ENCODE results near the gene PTPRH.
A peak's percentile ranks its signal among the peaks of the same experiment; 100 is the strongest.

The PTPRH gene

GRCh38 chr19:55198651-55199050, 10.7 kb downstream of the PTPRH start:
- no peak overlapping the region for H2BK5ac ChIP-seq (ENCODE audit: low read depth, low read length, poor library complexity)
- H3K9me3 ChIP-seq (ENCODE audit: insufficient read depth, low read depth, low read length): no peaks in the 10 kb centered on the region
- no peak overlapping the region for H3K4me2 ChIP-seq (ENCODE audit: low read length)
- H3K36me3 ChIP-seq (ENCODE audit: control insufficient read depth in 1 of 2, insufficient read depth in 2 of 2, low read length in 2 of 2): no peaks in the 10 kb centered on the region
- H3K79me1 ChIP-seq (ENCODE audit: low read length): no peaks in the 10 kb centered on the region
- no peak overlapping the region for H3K4ac ChIP-seq (ENCODE audit: low read depth, low read length)
- no peak overlapping the region for H2BK12ac ChIP-seq (ENCODE audit: low read length)
- H3K27ac ChIP-seq (ENCODE audit: low read depth, low read length): no peak overlapping the region
- H2AFZ ChIP-seq (ENCODE audit: insufficient read depth, low read length, poor library complexity): no peak overlapping the region
- H3K23ac ChIP-seq (ENCODE audit: low read length): no peak overlapping the region
- H4K12ac ChIP-seq (ENCODE audit: low read depth, low read length): no peak overlapping the region
- H3K4me1 ChIP-seq (ENCODE audit: control insufficient read depth in 1 of 2, insufficient read depth in 2 of 2, low read length in 2 of 2): no peaks in the 10 kb centered on the region
- no peaks in the 10 kb centered on the region for H3K79me2 ChIP-seq (ENCODE audit: control insufficient read depth, insufficient read depth, low read length, poor library complexity)
- H3K27me3 ChIP-seq (ENCODE audit: insufficient read depth, low read length): no peaks in the 10 kb centered on the region
- no peak overlapping the region for H3K4me3 ChIP-seq (ENCODE audit: low read depth, low read length)
- H4K91ac ChIP-seq (ENCODE audit: low read depth, low read length): no peak overlapping the region
- no peak overlapping the region for H2AK5ac ChIP-seq (ENCODE audit: low read length)
- no peak overlapping the region for H2BK120ac ChIP-seq (ENCODE audit: insufficient read depth, low read length, poor library complexity)
- H3K9ac ChIP-seq (ENCODE audit: low read length): no peak overlapping the region
- WGBS (ENCODE audit: extremely low coverage, insufficient coverage, insufficient read length): no CpG with 5 or more reads among the region's 5 CpGs
- no peak overlapping the region for H3K14ac ChIP-seq (ENCODE audit: low read length)
- H3K18ac ChIP-seq (ENCODE audit: low read length): no peak overlapping the region
- DNase-seq: no peak
- H4K8ac ChIP-seq (ENCODE audit: low read depth, low read length): no peak overlapping the region

DNA sequence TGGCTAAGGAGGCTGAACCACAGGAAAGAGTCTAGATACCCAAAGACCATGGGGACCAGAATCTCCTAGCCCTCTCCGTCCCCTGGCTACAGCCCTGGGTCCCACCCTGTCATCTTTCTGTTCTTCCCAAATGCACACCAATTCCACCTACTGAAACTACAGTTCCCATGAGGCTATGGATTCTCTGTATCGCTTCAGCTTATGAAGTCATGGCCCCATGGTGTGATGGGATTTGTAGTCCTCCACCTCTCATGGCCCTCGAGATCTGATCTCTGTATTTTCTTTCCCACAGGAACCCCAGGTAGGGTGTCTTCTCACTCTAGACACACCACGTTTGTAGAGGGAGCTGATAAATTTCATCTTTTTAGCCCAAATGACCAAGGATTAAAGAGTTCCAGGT, 11.8 kb downstream of the PTPRH start:
- H3K4ac ChIP-seq (ENCODE audit: low read depth, low read length): no peak overlapping the region
- H3K27ac ChIP-seq (ENCODE audit: low read depth, low read length): no peak overlapping the region
- H3K4me1 ChIP-seq (ENCODE audit: control insufficient read depth in 1 of 2, insufficient read depth in 2 of 2, low read length in 2 of 2): no peaks in the 10 kb centered on the region
- no peak overlapping the region for H2BK12ac ChIP-seq (ENCODE audit: low read length)
- H3K36me3 ChIP-seq (ENCODE audit: control insufficient read depth in 1 of 2, insufficient read depth in 2 of 2, low read length in 2 of 2): no peaks in the 10 kb centered on the region
- H2AK5ac ChIP-seq (ENCODE audit: low read length): no peak overlapping the region
- no peak overlapping the region for H2AFZ ChIP-seq (ENCODE audit: insufficient read depth, low read length, poor library complexity)
- H3K79me2 ChIP-seq (ENCODE audit: control insufficient read depth, insufficient read depth, low read length, poor library complexity): no peaks in the 10 kb centered on the region
- H3K4me2 ChIP-seq (ENCODE audit: low read length): no peak overlapping the region
- H4K91ac ChIP-seq (ENCODE audit: low read depth, low read length): no peak overlapping the region
- peak in 1 of 2 donors; percentile 22 for DNase-seq
- H2BK5ac ChIP-seq (ENCODE audit: low read depth, low read length, poor library complexity): no peak overlapping the region
- no peak overlapping the region for H3K14ac ChIP-seq (ENCODE audit: low read length)
- no peak overlapping the region for H4K12ac ChIP-seq (ENCODE audit: low read depth, low read length)
- no peaks in the 10 kb centered on the region for H3K27me3 ChIP-seq (ENCODE audit: insufficient read depth, low read length)
- no peak overlapping the region for H3K18ac ChIP-seq (ENCODE audit: low read length)
- H3K23ac ChIP-seq (ENCODE audit: low read length): no peak overlapping the region
- no peak overlapping the region for H3K4me3 ChIP-seq (ENCODE audit: low read depth, low read length)
- no peak overlapping the region for H3K9ac ChIP-seq (ENCODE audit: low read length)
- H3K9me3 ChIP-seq (ENCODE audit: insufficient read depth, low read depth, low read length): no peaks in the 10 kb centered on the region
- H4K8ac ChIP-seq (ENCODE audit: low read depth, low read length): no peak overlapping the region
- no peak overlapping the region for H2BK120ac ChIP-seq (ENCODE audit: insufficient read depth, low read length, poor library complexity)
- no CpG with 5 or more reads among the region's 4 CpGs for WGBS (ENCODE audit: extremely low coverage, insufficient coverage, insufficient read length)
- no peaks in the 10 kb centered on the region for H3K79me1 ChIP-seq (ENCODE audit: low read length)

- H3K79me1 ChIP-seq (ENCODE audit: low read length): no peaks in the 10 kb centered on the region
- 100% methylated on average over 1 of the region's 10 CpGs for WGBS (ENCODE audit: extremely low coverage, insufficient coverage, insufficient read length)
Observed at GRCh38 chr19:55196803-55197202, 12.5 kb downstream of the PTPRH start.

GRCh38 chr19:55193481-55193880, 15.8 kb downstream of the PTPRH start:
- no CpG with 5 or more reads among the region's 12 CpGs for WGBS (ENCODE audit: extremely low coverage, insufficient coverage, insufficient read length)
- H2AK5ac ChIP-seq (ENCODE audit: low read length): no peak overlapping the region
- no peak overlapping the region for H3K4me3 ChIP-seq (ENCODE audit: low read depth, low read length)
- H3K27ac ChIP-seq (ENCODE audit: low read depth, low read length): no peak overlapping the region
- no peak overlapping the region for H3K18ac ChIP-seq (ENCODE audit: low read length)
- no peak overlapping the region for H3K9ac ChIP-seq (ENCODE audit: low read length)
- no peak for DNase-seq
- H3K14ac ChIP-seq (ENCODE audit: low read length): no peak overlapping the region
- no peak overlapping the region for H4K12ac ChIP-seq (ENCODE audit: low read depth, low read length)
- H3K79me2 ChIP-seq (ENCODE audit: control insufficient read depth, insufficient read depth, low read length, poor library complexity): no peaks in the 10 kb centered on the region
- H2BK5ac ChIP-seq (ENCODE audit: low read depth, low read length, poor library complexity): no peak overlapping the region
- no peaks in the 10 kb centered on the region for H3K9me3 ChIP-seq (ENCODE audit: insufficient read depth, low read depth, low read length)
- no peak overlapping the region for H2BK120ac ChIP-seq (ENCODE audit: insufficient read depth, low read length, poor library complexity)
- H3K4me1 ChIP-seq (ENCODE audit: control insufficient read depth in 1 of 2, insufficient read depth in 2 of 2, low read length in 2 of 2): no peaks in the 10 kb centered on the region
- H3K23ac ChIP-seq (ENCODE audit: low read length): no peak overlapping the region
- no peaks in the 10 kb centered on the region for H3K79me1 ChIP-seq (ENCODE audit: low read length)
- H4K91ac ChIP-seq (ENCODE audit: low read depth, low read length): no peak overlapping the region
- H3K4me2 ChIP-seq (ENCODE audit: low read length): no peak overlapping the region
- H4K8ac ChIP-seq (ENCODE audit: low read depth, low read length): no peak overlapping the region
- H3K4ac ChIP-seq (ENCODE audit: low read depth, low read length): no peak overlapping the region
- no peak overlapping the region for H2AFZ ChIP-seq (ENCODE audit: insufficient read depth, low read length, poor library complexity)
- no peaks in the 10 kb centered on the region for H3K36me3 ChIP-seq (ENCODE audit: control insufficient read depth in 1 of 2, insufficient read depth in 2 of 2, low read length in 2 of 2)
- no peaks in the 10 kb centered on the region for H3K27me3 ChIP-seq (ENCODE audit: insufficient read depth, low read length)
- H2BK12ac ChIP-seq (ENCODE audit: low read length): no peak overlapping the region

More at GRCh38 chr19:55196803-55197202, 12.5 kb downstream of the PTPRH start:
- Histone ChIP-seq H2BK5ac (ENCODE audit: low read depth, low read length, poor library complexity) (no peak overlapping the region), H4K91ac (ENCODE audit: low read depth, low read length) (no peak overlapping the region), H4K8ac (ENCODE audit: low read depth, low read length) (no peak overlapping the region), H3K4me2 (ENCODE audit: low read length) (no peak overlapping the region), H4K12ac (ENCODE audit: low read depth, low read length) (no peak overlapping the region), H3K4me1 (ENCODE audit: control insufficient read depth in 1 of 2, insufficient read depth in 2 of 2, low read length in 2 of 2) (no peaks in the 10 kb centered on the region), H3K4me3 (ENCODE audit: low read depth, low read length) (no peak overlapping the region), H2BK120ac (ENCODE audit: insufficient read depth, low read length, poor library complexity) (no peak overlapping the region), H3K27me3 (ENCODE audit: insufficient read depth, low read length) (no peaks in the 10 kb centered on the region), H3K4ac (ENCODE audit: low read depth, low read length) (no peak overlapping the region), H2BK12ac (ENCODE audit: low read length) (no peak overlapping the region), H3K18ac (ENCODE audit: low read length) (no peak overlapping the region), H2AFZ (ENCODE audit: insufficient read depth, low read length, poor library complexity) (no peak overlapping the region), H3K9me3 (ENCODE audit: insufficient read depth, low read depth, low read length) (no peaks in the 10 kb centered on the region), H3K27ac (ENCODE audit: low read depth, low read length) (no peak overlapping the region), H3K36me3 (ENCODE audit: control insufficient read depth in 1 of 2, insufficient read depth in 2 of 2, low read length in 2 of 2) (no peaks in the 10 kb centered on the region), H2AK5ac (ENCODE audit: low read length) (no peak overlapping the region), H3K79me2 (ENCODE audit: control insufficient read depth, insufficient read depth, low read length, poor library complexity) (no peaks in the 10 kb centered on the region), H3K14ac (ENCODE audit: low read length) (no peak overlapping the region), H3K23ac (ENCODE audit: low read length) (no peak overlapping the region), H3K9ac (ENCODE audit: low read length) (no peak overlapping the region)
- no peak for DNase-seq

All from trophoblast cell (in vitro differentiated cells and primary cell).